Bronchial epithelial cell (primary cell): ENCODE results near the gene CLASP1. TPM values are rescaled to one million over a fixed set of nuclear protein-coding genes. Genes with fewer than 3 reads are reported as not detected.

Experiments
- DNase-seq: peaks from one replicate; pipeline ENCODE4 v3.0.0-alpha.2; 2010; ENCODE audit warnings: low read depth
- FAIRE-seq: peaks from 2 replicates; lab custom pipeline; 2011; peaks lifted over from hg19 to GRCh38; lab: Jason Lieb, UNC
- H3K27me3 ChIP-seq: 2 replicates; pipeline ENCODE4 v1.5.1; 2011; ENCODE audit warnings: low read length; ENCODE audit not compliant: control insufficient read depth, insufficient read depth
- H3K36me3 ChIP-seq: 2 replicates; pipeline ENCODE4 v1.5.1; 2011; ENCODE audit warnings: low read length; ENCODE audit not compliant: control insufficient read depth, insufficient read depth
- H3K4me3 ChIP-seq: 2 replicates; pipeline ENCODE4 v1.5.1; 2011; ENCODE audit warnings: mild to moderate bottlenecking, low read depth, low read length, control low read depth
- total RNA-seq: library from RNA; depleted of rRNA; stranded (reverse); fragments of >200 nt; gene quantifications from 2 replicates; pipeline ENCODE4 v1.2.1, GENCODE V29; 2014
- TF ChIP-seq, protein P1 (sequence below): IDR thresholded peaks from 2 replicates; pipeline ENCODE4 v1.5.1; 2011; ENCODE audit warnings: mild to moderate bottlenecking, moderate library complexity, low read length, control low read depth, inconsistent platforms; ENCODE audit not compliant: insufficient read depth, severe bottlenecking

The CLASP1 gene
- total RNA-seq, 1 donor from 2014 or later = 56.9 TPM

DNA sequence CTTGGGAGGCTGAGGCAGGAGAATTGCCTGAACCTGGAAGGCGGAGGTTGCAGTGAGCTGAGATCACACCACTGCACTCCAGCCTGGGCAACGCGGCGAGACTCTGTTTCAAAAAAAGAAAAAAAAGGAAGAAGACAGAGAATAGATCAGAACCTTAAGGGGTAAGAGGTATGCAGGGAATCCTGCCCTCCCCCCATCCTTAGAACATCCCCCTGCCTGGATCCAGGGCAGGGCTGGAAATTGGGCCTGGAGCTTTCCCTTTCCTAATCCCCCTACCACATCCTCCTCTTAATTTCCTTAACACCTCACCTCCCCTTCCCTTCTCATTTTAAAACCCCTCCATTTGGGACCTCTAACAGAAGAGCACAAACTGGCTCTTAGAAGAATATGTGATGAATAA is 62.1 kb downstream of the CLASP1 start:
- TF ChIP-seq, protein P1, sequence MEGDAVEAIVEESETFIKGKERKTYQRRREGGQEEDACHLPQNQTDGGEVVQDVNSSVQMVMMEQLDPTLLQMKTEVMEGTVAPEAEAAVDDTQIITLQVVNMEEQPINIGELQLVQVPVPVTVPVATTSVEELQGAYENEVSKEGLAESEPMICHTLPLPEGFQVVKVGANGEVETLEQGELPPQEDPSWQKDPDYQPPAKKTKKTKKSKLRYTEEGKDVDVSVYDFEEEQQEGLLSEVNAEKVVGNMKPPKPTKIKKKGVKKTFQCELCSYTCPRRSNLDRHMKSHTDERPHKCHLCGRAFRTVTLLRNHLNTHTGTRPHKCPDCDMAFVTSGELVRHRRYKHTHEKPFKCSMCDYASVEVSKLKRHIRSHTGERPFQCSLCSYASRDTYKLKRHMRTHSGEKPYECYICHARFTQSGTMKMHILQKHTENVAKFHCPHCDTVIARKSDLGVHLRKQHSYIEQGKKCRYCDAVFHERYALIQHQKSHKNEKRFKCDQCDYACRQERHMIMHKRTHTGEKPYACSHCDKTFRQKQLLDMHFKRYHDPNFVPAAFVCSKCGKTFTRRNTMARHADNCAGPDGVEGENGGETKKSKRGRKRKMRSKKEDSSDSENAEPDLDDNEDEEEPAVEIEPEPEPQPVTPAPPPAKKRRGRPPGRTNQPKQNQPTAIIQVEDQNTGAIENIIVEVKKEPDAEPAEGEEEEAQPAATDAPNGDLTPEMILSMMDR = no peak

DNA sequence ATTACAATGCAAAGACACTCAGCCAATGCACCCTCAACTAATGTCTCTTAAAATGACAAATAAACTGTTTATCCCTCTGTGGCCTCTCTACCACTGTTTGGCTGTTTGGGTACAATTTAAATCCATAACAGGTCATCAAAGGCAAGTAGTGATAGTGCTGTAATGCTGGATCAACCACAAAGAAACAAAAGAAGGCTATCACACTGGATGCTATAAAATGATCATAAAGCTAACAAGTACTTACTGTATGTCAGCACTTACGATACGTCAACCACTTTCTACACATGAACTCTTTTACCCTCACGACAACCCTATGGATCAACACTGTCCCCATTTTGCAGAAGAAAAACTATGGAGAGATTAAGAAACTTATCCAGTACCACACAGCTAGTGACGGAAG is 64.5 kb downstream of the CLASP1 start:
- TF ChIP-seq, protein P1 = no peak
- FAIRE-seq (no peak), DNase-seq (no peak)
- Histone ChIP-seq H3K27me3 (no peaks in the 10 kb centered on the region), H3K4me3 (no peak overlapping the region), H3K36me3 (no peaks in the 10 kb centered on the region)

More for the DNA sequence above, 62.1 kb downstream of the CLASP1 start:
- no peaks in the 10 kb centered on the region for H3K27me3 ChIP-seq
- no peaks in the 10 kb centered on the region for H3K36me3 ChIP-seq
- no peak overlapping the region for H3K4me3 ChIP-seq
- FAIRE-seq (no peak), DNase-seq (no peak)

- Histone ChIP-seq H3K27me3 (no peaks in the 10 kb centered on the region), H3K36me3 (no peaks in the 10 kb centered on the region), H3K4me3 (no peak overlapping the region)
- FAIRE-seq (no peak), DNase-seq (no peak)
- TF ChIP-seq, protein P1 = no peak
Measured at GRCh38 chr2:121583555-121583954, 65.7 kb downstream of the CLASP1 start.

DNA sequence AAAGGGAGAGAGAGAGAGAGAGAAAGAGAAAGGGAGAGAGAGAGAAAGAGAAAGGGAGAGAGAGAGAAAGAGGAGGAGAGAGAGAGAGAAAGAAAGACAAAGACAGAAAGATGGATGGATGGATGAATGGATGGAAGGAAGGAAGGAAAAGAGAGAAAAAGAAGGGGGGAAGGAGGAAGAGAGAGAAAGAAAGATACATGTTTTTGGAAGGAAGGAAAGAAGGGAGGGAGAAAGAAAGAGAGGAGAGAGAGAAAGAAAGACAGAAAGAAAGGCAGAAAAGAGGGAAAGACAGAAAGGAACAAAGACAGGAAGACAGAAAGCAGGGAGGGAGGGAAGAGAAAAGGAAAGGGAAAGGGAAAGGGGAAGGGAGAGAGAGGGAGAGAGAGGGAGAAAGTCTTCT is 67.0 kb downstream of the CLASP1 start:
- Histone ChIP-seq H3K4me3 (no peak overlapping the region), H3K27me3 (no peaks in the 10 kb centered on the region), H3K36me3 (no peaks in the 10 kb centered on the region)
- DNase-seq = no peak
- TF ChIP-seq, protein P1 = no peak
- FAIRE-seq = no peak

- FAIRE-seq (no peak), DNase-seq (no peak)
- TF ChIP-seq, protein P1 = no peak
- Histone ChIP-seq H3K27me3 (no peaks in the 10 kb centered on the region), H3K36me3 (no peaks in the 10 kb centered on the region), H3K4me3 (no peak overlapping the region)
Measured at GRCh38 chr2:121579309-121579708, 70.0 kb downstream of the CLASP1 start.

- no peak overlapping the region for H3K4me3 ChIP-seq
- FAIRE-seq = no peak
- H3K36me3 ChIP-seq = no peaks in the 10 kb centered on the region
- H3K27me3 ChIP-seq = no peaks in the 10 kb centered on the region
- no peak for DNase-seq
- TF ChIP-seq, protein P1 = no peak
Measured at GRCh38 chr2:121577381-121577780, 71.9 kb downstream of the CLASP1 start.
